Fibroblast of mammary gland (primary cell): ENCODE data around the gene DUSP28.

Experiments
- DNase-seq: peaks from one replicate; pipeline ENCODE4 v3.0.0-alpha.2; 2010; ENCODE audit warnings: low read depth
- H3K4me3 ChIP-seq: 2 replicates; pipeline ENCODE4 v1.5.1; 2011; ENCODE audit warnings: low read depth, mild to moderate bottlenecking, low read length, moderate library complexity; ENCODE audit not compliant: control insufficient read depth
- TF ChIP-seq, protein P1 (sequence below): conservative IDR thresholded peaks from 2 replicates; pipeline ENCODE4 v1.5.1; 2011; ENCODE audit warnings: low read depth, low read length, inconsistent platforms; ENCODE audit not compliant: control insufficient read depth, insufficient read depth

DUSP28 gene, protein sequence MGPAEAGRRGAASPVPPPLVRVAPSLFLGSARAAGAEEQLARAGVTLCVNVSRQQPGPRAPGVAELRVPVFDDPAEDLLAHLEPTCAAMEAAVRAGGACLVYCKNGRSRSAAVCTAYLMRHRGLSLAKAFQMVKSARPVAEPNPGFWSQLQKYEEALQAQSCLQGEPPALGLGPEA

DNA sequence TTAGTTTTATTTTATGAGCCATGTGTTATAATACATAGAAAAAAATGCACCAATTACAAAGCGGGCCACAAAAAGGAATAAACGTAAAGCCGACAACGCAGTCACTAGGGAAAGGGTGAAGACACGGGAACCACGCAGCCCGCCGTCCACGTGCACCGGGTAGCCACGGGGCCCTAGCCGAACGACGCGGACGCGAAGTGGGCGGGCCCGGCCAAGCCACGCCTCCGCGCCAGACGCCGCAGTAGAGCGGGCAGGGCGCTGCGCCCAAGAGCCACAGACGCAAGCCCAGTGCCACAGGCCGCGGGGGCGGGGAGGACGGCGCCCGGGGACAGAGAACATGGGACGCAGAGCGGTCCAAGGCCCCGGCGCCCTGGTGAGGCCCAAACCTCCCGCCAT lies at the start of gene DUSP28:
TSS of gene DUSP28 (plus strand) at position 274 of the 396 bp plus-strand sequence. CDS start 328 bp downstream, outside the sequence.
- peak within 1 kb of the TSS; percentile 59 for H3K4me3 ChIP-seq
- peak; percentile 81 for DNase-seq
- TF ChIP-seq, protein P1, sequence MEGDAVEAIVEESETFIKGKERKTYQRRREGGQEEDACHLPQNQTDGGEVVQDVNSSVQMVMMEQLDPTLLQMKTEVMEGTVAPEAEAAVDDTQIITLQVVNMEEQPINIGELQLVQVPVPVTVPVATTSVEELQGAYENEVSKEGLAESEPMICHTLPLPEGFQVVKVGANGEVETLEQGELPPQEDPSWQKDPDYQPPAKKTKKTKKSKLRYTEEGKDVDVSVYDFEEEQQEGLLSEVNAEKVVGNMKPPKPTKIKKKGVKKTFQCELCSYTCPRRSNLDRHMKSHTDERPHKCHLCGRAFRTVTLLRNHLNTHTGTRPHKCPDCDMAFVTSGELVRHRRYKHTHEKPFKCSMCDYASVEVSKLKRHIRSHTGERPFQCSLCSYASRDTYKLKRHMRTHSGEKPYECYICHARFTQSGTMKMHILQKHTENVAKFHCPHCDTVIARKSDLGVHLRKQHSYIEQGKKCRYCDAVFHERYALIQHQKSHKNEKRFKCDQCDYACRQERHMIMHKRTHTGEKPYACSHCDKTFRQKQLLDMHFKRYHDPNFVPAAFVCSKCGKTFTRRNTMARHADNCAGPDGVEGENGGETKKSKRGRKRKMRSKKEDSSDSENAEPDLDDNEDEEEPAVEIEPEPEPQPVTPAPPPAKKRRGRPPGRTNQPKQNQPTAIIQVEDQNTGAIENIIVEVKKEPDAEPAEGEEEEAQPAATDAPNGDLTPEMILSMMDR: no peak

DNA sequence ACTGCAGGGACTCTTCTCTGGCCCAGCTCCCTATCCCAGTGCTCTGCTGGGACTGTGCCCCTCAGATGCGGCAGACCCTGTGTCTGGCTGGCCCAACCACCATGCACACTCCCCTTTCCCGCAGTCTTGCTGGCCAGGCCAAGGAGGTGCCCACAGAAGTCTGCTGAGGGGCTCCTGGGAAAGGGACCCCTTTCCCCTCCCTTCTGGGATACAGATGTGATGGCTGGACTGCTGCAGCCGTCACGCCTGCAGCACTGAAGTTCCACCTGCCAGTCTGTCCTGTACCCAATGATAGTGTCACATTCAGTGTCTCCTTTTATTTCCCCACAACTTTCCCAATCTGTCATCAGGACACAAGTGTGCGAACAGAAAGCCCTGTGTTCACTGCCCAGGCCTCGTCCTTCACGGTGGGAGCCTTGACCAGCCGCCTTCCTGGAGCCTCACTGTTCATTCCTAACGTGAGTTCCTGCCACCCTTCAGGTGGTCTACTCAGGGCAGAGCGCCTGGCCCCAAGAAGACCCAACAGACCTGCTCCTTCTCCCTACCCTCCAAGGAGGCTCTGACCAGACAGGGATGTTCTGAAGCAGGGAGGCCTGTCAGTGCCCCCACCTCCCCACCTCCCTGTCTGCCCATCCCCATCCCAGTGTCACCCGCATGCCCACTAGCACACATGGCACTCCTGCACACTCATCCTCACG lies 49.5 kb upstream of the DUSP28 start:
- no peak overlapping the region for H3K4me3 ChIP-seq
- no peak for DNase-seq
- TF ChIP-seq, protein P1: no peak

DNA sequence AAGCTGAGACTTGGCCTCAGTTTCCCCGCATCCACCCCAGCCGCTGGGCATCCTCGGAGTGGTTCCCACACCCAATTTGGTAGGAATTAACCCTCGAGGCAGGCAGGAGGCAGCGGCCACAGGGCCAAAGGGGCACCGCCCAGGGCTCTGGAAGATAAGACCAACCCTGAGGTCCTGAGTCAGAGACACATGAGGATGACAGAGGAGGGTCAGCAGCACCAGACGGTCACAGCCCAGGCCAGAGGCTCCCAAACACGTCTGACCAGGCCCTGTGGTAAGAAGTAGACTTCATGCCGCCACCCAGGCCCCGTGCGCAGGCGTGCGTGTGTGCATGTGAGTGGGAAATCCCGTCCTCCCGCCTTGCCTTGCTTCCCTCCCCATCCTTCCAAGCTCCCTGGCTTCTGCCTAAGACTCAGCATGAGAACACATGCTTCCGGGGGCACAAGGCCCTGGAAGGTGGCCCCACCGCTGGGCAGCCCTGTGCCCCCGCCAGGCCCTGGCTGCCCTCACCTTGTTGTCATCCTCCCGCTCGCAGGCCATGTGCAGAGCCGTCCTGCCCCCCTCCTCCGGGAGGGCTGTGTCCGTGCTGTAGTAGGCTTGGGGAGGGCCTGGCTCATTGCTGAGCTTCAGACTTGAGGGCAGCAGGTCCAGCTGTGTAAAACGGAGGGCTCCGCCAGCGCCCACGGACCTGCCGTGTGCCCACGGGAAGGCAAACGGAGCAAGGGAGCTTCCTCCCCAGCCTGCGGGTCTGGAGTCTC lies 48.6 kb upstream of the DUSP28 start:
- H3K4me3 ChIP-seq: no peak overlapping the region
- no peak for DNase-seq
- TF ChIP-seq, protein P1: no peak

DNA sequence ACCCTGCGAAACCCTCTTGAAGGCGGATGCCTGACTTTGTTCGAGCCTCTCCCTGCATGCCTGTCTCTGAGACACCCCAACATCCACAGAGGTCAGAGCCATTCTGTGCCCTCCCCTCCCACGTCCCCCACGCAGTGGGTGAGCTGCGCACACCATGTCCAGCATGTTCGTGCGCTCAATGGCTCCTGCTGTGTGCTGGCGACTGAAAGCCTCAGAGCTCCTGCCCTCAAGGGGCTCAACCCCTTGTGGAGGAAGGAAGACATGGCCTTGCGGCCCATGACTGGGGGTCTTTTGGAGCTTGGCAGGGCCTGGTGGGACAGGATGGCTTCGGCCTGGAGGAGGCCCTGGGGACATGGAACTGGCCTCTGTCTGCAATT lies 48.1 kb upstream of the DUSP28 start:
- TF ChIP-seq, protein P1: no peak
- no peak for DNase-seq
- H3K4me3 ChIP-seq: no peak overlapping the region

DNA sequence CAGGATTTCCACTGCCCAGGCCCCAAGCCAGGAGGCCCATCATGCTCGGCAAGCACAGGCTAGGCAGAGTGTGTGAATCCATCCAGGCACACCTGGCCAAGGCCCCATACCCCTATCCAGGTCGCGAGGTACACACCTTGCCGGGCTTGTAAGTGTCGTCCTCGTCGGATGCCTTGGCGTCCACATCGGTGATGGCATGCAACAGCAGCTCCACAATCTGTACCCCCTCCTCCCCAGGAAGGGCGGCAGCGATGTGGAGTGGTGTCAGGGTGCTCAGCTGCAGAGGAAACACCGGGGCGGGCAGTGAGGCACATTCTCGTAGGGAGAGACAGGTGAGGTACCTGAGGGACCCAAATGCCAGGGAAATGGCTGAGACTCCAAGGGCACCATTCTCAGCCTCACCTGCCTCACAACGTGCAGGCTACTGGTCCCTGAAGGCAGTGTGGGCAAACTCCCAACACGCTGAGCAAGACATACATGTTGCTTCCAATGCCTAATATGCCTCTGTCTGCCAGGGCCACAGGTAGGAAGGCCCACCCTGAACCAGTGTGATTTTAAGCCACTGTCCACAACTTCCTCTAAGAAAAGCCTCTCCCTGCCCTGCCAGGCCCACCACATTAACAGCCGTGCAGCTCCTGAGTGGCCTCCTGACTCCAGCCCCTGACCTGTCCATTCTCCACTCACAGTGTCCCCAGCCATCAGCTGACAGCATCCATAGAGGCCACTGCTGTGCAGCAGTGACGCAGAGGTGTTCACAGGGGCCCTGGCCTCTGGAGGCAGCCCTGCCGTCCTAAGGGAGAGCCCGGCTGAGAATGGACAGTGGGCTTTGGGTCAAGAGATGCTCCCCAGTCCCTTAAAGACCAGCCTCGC lies 47.3 kb upstream of the DUSP28 start:
- H3K4me3 ChIP-seq: no peak overlapping the region
- TF ChIP-seq, protein P1: no peak
- no peak for DNase-seq

DNA sequence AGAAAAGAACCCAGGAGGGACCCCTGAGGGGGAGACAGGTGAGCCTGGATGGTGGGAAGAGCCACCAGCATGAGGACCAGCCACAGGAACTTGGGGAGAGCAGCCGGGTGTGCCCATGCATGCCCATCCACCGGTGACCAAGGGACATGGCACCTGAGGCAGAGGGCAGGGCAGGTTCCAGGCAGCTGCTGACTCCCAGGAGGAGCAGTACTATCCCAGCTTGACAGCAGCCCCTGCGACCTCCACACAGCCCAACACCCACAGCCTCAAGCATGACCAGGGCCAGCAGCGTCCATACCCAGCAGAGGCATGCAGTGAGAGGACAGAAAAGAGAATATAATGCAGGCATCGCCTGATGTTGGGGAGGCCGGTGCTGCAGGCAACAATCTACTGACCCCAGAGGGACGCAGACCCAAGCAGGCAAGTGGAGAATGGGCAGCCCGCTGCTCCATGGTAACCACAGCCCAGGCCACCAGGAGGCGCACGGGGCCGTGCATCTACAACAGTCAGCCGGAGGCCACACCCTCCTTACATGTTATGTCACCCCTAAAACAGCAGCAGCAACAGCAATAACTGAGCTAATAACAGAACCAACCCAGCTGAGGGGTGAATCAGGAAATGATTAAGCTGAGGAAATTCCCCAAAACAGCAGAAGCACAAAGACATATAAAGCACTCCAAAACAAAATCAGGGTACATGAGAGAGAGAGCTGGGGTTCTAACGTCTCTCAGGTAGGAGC lies 46.4 kb upstream of the DUSP28 start:
- TF ChIP-seq, protein P1: peak; percentile 92
- no peak overlapping the region for H3K4me3 ChIP-seq
- DNase-seq: peak; percentile 85
